Panc1 (cell line): ENCODE measurements around the gene GCHFR.

Experiments
- POLR2AphosphoS5 ChIP-seq: IDR thresholded peaks from 2 replicates; pipeline ENCODE4 v1.6.1; 2012; ENCODE audit warnings: mild to moderate bottlenecking, low read depth, low read length, moderate library complexity
- SIN3A ChIP-seq: IDR thresholded peaks from 2 replicates; pipeline ENCODE4 v1.6.1; 2012; ENCODE audit warnings: low read depth, mild to moderate bottlenecking, low read length, moderate library complexity, borderline replicate concordance; ENCODE audit not compliant: insufficient read depth
- TCF7L2 ChIP-seq: IDR thresholded peaks from 2 replicates; pipeline ENCODE4 v1.6.1; 2011; ENCODE audit warnings: mild to moderate bottlenecking, low read depth, low read length, inconsistent platforms
- TF ChIP-seq, protein P1 (sequence below): fragments of 450-650 bp; IDR thresholded peaks from 2 replicates; pipeline ENCODE4 v1.5.1; 2017; ENCODE audit warnings: mild to moderate bottlenecking
- TF ChIP-seq, protein P2 (sequence below), 2 experiments: IDR thresholded peaks; 2 replicates each; pipeline ENCODE4 v1.6.1; 2011 to 2012; ENCODE audit warnings: low read depth in 2 of 2, control low read depth in 1 of 2, low read length in 1 of 2, mild to moderate bottlenecking in 1 of 2, moderate library complexity in 1 of 2; ENCODE audit not compliant: insufficient read depth in 1 of 2

DNA sequence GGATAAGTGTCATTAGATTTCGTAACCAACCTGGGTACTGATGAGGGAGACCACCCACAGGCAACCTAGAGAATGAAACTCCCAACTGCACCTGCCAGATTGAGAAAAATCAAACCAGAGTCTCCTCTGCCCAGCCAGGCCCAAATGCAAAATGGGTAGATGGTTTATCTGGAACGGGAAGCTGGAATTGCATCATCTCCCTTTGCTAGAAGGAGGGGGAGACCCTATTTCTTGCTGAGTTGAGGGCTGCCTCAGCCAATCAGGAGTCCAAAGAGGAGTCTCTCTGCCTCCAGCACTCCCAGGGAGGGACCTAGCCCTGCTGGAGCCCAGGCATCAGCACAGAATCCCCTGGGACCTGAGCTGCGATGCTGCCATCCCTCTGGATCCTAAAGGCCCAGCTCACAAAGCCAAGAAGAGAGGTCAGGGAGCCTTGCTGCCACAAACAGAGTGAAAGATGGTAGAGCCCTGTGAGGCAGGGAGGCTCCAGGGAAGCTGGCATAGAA, 16.9 kb upstream of the GCHFR start:
- no peak for TF ChIP-seq POLR2AphosphoS5
- TF ChIP-seq, protein P1, sequence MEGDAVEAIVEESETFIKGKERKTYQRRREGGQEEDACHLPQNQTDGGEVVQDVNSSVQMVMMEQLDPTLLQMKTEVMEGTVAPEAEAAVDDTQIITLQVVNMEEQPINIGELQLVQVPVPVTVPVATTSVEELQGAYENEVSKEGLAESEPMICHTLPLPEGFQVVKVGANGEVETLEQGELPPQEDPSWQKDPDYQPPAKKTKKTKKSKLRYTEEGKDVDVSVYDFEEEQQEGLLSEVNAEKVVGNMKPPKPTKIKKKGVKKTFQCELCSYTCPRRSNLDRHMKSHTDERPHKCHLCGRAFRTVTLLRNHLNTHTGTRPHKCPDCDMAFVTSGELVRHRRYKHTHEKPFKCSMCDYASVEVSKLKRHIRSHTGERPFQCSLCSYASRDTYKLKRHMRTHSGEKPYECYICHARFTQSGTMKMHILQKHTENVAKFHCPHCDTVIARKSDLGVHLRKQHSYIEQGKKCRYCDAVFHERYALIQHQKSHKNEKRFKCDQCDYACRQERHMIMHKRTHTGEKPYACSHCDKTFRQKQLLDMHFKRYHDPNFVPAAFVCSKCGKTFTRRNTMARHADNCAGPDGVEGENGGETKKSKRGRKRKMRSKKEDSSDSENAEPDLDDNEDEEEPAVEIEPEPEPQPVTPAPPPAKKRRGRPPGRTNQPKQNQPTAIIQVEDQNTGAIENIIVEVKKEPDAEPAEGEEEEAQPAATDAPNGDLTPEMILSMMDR = no peak
- TF ChIP-seq TCF7L2 = no peak
- TF ChIP-seq, protein P2, sequence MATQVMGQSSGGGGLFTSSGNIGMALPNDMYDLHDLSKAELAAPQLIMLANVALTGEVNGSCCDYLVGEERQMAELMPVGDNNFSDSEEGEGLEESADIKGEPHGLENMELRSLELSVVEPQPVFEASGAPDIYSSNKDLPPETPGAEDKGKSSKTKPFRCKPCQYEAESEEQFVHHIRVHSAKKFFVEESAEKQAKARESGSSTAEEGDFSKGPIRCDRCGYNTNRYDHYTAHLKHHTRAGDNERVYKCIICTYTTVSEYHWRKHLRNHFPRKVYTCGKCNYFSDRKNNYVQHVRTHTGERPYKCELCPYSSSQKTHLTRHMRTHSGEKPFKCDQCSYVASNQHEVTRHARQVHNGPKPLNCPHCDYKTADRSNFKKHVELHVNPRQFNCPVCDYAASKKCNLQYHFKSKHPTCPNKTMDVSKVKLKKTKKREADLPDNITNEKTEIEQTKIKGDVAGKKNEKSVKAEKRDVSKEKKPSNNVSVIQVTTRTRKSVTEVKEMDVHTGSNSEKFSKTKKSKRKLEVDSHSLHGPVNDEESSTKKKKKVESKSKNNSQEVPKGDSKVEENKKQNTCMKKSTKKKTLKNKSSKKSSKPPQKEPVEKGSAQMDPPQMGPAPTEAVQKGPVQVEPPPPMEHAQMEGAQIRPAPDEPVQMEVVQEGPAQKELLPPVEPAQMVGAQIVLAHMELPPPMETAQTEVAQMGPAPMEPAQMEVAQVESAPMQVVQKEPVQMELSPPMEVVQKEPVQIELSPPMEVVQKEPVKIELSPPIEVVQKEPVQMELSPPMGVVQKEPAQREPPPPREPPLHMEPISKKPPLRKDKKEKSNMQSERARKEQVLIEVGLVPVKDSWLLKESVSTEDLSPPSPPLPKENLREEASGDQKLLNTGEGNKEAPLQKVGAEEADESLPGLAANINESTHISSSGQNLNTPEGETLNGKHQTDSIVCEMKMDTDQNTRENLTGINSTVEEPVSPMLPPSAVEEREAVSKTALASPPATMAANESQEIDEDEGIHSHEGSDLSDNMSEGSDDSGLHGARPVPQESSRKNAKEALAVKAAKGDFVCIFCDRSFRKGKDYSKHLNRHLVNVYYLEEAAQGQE (IDR thresholded peaks at IDR 0.05; ENCODE audit: insufficient read depth in 1 of 2, low read depth in 2 of 2, low read length in 1 of 2) = no peak
- TF ChIP-seq SIN3A = no peak
